HepG2 (cell line): ENCODE results near the gene DNAJC5. TPM values are rescaled to one million over a fixed set of nuclear protein-coding genes. Genes with fewer than 3 reads are reported as not detected.

ENCODE experiments used
- AGO1 ChIP-seq: fragments of 200-400 bp; formaldehyde crosslinking; IDR thresholded peaks from 2 replicates; pipeline ENCODE4 v1.6.1; 2017; ENCODE audit warnings: mild to moderate bottlenecking, low read depth, low read length, moderate library complexity; ENCODE audit not compliant: poor library complexity, severe bottlenecking
- EP300 ChIP-seq, 3 experiments: sonication (generic) in 1 of 3; formaldehyde crosslinking in 1 of 3; IDR thresholded peaks; 2 replicates each; pipeline versions ENCODE4 v1.5.1 to v1.6.1; 2011 to 2020; ENCODE audit warnings: low read depth in 2 of 3, low read length in 2 of 3, borderline replicate concordance in 1 of 3, improper control_type of control experiment in 1 of 3, mild to moderate bottlenecking in 1 of 3, missing genetic modification reagents in 1 of 3, moderate library complexity in 1 of 3
- GLI4 ChIP-seq: sonication (generic); formaldehyde crosslinking; IDR thresholded peaks from 2 replicates; pipeline ENCODE4 v1.5.1; 2020; ENCODE audit warnings: missing genetic modification reagents, mild to moderate bottlenecking, moderate library complexity, borderline replicate concordance
- HES4 ChIP-seq: sonication (generic); formaldehyde crosslinking; IDR thresholded peaks from 2 replicates; pipeline ENCODE4 v1.9.0; 2021; ENCODE audit warnings: mild to moderate bottlenecking, missing genetic modification reagents, borderline replicate concordance
- MEIS2 ChIP-seq: sonication (generic); formaldehyde crosslinking; IDR thresholded peaks from 2 replicates; pipeline ENCODE4 v1.9.0; 2021; ENCODE audit warnings: mild to moderate bottlenecking, missing genetic modification reagents
- NCOA1 ChIP-seq: sonication (generic); formaldehyde crosslinking; IDR thresholded peaks from 2 replicates; pipeline ENCODE4 v1.9.0; 2021; ENCODE audit warnings: missing genetic modification reagents
- PHF5A ChIP-seq: IDR thresholded peaks from one replicate; pipeline ENCODE4 v1.6.1; 2018; ENCODE audit warnings: low read depth, missing genetic modification reagents; ENCODE audit not compliant: unreplicated experiment
- SP1 ChIP-seq, 2 experiments: fragments of 450-650 bp in 1 of 2; sonication (generic) in 1 of 2; formaldehyde crosslinking in 1 of 2; IDR thresholded peaks; 2 replicates each; pipeline versions ENCODE4 v1.4.0 to v1.6.1; 2016 to 2020; ENCODE audit warnings: missing genetic modification reagents in 1 of 2
- SRY ChIP-seq: sonication (generic); formaldehyde crosslinking; IDR thresholded peaks from 2 replicates; pipeline ENCODE4 v1.8.0; 2022; ENCODE audit warnings: mild to moderate bottlenecking, missing genetic modification reagents
- TBP ChIP-seq: sonication (generic); formaldehyde crosslinking; IDR thresholded peaks from 2 replicates; pipeline ENCODE4 v1.5.0; 2020; ENCODE audit warnings: missing genetic modification reagents
- ZNF143 ChIP-seq: sonication (generic); formaldehyde crosslinking; IDR thresholded peaks from 2 replicates; pipeline ENCODE4 v1.4.0; 2020; ENCODE audit warnings: missing genetic modification reagents
- ZNF432 ChIP-seq: sonication (generic); formaldehyde crosslinking; IDR thresholded peaks from 2 replicates; pipeline ENCODE4 v1.5.0; 2020; ENCODE audit warnings: missing genetic modification reagents, mild to moderate bottlenecking, borderline replicate concordance
- ZNF572 ChIP-seq: sonication (generic); formaldehyde crosslinking; IDR thresholded peaks from 2 replicates; pipeline ENCODE4 v1.5.1; 2020; ENCODE audit warnings: mild to moderate bottlenecking, missing genetic modification reagents
- ZNF75D ChIP-seq: sonication (generic); formaldehyde crosslinking; IDR thresholded peaks from 2 replicates; pipeline ENCODE4 v1.8.1; 2023; ENCODE audit warnings: missing genetic modification reagents, mild to moderate bottlenecking, borderline replicate concordance
- ZNF768 ChIP-seq: sonication (generic); formaldehyde crosslinking; IDR thresholded peaks from 2 replicates; pipeline ENCODE4 v1.4.0; 2020; ENCODE audit warnings: missing genetic modification reagents
- ZSCAN21 ChIP-seq: sonication (generic); formaldehyde crosslinking; IDR thresholded peaks from 2 replicates; pipeline ENCODE4 v1.8.0; 2022; ENCODE audit warnings: mild to moderate bottlenecking, missing genetic modification reagents, moderate library complexity, borderline replicate concordance
- polyA plus RNA-seq, 8 experiments: library from polyadenylated mRNA; depleted of rRNA in 3 of 8; stranded (reverse) in 7 of 8; unstranded in 1 of 8; fragments of >200 nt; fragmentation: Illumina TruSeq in 4 of 8; extraction: Trizol in 4 of 8; gene quantifications; 2 replicates each; pipeline versions ENCODE4 v1.2.1 to v1.2.3, GENCODE V29; 2011 to 2016; ENCODE audit warnings: low read depth in 4 of 8, missing spikeins in 1 of 8, mixed read lengths in 1 of 8; ENCODE audit not compliant: insufficient read depth in 1 of 8
- total RNA-seq, 5 experiments: library from RNA; depleted of rRNA; stranded (reverse); fragments of >200 nt; fragmentation: Illumina TruSeq; extraction: Trizol; gene quantifications; 2 replicates each; pipeline ENCODE4 v1.2.3, GENCODE V29; 2016; ENCODE audit warnings: low read depth in 1 of 5
- TF ChIP-seq, protein P1 (sequence below): sonication (generic); formaldehyde crosslinking; IDR thresholded peaks from 2 replicates; pipeline ENCODE4 v1.5.1; 2020; ENCODE audit warnings: missing genetic modification reagents, mild to moderate bottlenecking, borderline replicate concordance
- TF ChIP-seq, protein P2 (sequence below): sonication (generic); formaldehyde crosslinking; IDR thresholded peaks from 2 replicates; pipeline ENCODE4 v1.5.0; 2020; ENCODE audit warnings: mild to moderate bottlenecking, missing genetic modification reagents
- TF ChIP-seq, protein P3 (sequence below): sonication (generic); formaldehyde crosslinking; IDR thresholded peaks from 2 replicates; pipeline ENCODE4 v1.8.1; 2023; ENCODE audit warnings: missing genetic modification reagents, inconsistent platforms, borderline replicate concordance
- TF ChIP-seq, protein P4 (sequence below): sonication (generic); formaldehyde crosslinking; IDR thresholded peaks from 2 replicates; pipeline ENCODE4 v1.5.0; 2020; ENCODE audit warnings: mild to moderate bottlenecking, missing genetic modification reagents

Gene DNAJC5
- total and polyA plus RNA-seq, 2 of the 13 experiments (the other 11 are each of a cell fraction or from before 2014, with no cell fraction given): 42.8 to 64.5 TPM

DNA sequence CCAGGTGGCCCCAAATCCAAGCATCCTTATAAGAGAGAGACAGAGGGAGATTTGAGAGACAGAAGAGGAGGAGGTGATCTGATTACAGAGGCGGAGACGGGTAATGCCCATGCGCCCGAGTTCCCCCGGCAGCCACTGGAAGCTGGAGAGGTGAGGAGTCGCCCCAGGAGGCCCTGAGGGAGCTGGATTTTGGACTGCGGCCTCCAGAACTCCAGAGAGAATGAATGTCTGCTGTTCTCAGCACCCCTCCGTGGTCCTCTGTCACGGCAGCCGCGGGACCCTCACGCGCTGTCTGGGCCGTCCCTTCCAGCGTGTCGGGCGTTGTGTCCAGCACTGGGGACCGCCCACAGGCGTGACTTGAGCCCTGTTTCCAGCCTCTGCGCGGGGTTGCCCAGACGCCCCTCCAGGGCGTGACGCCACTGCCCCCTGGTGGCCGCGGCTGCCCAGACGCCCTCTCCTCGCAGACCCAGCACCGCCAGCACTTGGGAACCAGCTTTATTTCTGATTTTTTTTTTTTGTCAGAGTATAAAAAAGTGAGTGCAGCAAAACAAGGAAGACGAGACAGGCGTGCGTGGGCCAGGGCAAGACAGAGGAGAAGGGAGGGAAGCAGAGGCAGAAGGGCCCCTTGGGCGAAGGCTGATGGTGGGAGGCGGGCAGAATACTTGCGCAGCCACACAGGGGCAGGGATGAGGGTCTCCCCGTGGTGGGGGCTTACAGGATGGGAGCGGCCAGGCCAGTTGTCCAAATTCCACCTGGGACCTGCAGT, 78.9 kb downstream of the DNAJC5 start (continued):
- TF ChIP-seq, protein P1, sequence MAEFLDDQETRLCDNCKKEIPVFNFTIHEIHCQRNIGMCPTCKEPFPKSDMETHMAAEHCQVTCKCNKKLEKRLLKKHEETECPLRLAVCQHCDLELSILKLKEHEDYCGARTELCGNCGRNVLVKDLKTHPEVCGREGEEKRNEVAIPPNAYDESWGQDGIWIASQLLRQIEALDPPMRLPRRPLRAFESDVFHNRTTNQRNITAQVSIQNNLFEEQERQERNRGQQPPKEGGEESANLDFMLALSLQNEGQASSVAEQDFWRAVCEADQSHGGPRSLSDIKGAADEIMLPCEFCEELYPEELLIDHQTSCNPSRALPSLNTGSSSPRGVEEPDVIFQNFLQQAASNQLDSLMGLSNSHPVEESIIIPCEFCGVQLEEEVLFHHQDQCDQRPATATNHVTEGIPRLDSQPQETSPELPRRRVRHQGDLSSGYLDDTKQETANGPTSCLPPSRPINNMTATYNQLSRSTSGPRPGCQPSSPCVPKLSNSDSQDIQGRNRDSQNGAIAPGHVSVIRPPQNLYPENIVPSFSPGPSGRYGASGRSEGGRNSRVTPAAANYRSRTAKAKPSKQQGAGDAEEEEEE (CRISPR knock-in tag): no peak; the same call in 1 of the 2 replicates
- TF ChIP-seq ZSCAN21: 0 out of 2 replicates have a peak, but pooled peaks have one; percentile 29
- TF ChIP-seq ZNF572 (CRISPR knock-in tag): peak; percentile 85; the same call in 1 of the 2 replicates
- TF ChIP-seq NCOA1 (CRISPR knock-in tag): peak; percentile 89
- TF ChIP-seq SRY (CRISPR knock-in tag): no peak
- peak in 1 of 2 experiments; percentile 52; a peak in 1 of 4 replicates for TF ChIP-seq EP300 (IDR thresholded peaks at IDR 0.05; ENCODE audit: low read depth in 2 of 2, low read length in 2 of 2)
- TF ChIP-seq EP300 (CRISPR knock-in tag; IDR thresholded peaks at IDR 0.05; ENCODE audit: borderline replicate concordance): peak; percentile 41; the same call in 1 of the 2 replicates
- peak; percentile 84 for TF ChIP-seq ZNF768
- TF ChIP-seq MEIS2 (CRISPR knock-in tag): peak; percentile 90
- peak; percentile 61 for TF ChIP-seq PHF5A (CRISPR knock-in tag)
- TF ChIP-seq, protein P2, sequence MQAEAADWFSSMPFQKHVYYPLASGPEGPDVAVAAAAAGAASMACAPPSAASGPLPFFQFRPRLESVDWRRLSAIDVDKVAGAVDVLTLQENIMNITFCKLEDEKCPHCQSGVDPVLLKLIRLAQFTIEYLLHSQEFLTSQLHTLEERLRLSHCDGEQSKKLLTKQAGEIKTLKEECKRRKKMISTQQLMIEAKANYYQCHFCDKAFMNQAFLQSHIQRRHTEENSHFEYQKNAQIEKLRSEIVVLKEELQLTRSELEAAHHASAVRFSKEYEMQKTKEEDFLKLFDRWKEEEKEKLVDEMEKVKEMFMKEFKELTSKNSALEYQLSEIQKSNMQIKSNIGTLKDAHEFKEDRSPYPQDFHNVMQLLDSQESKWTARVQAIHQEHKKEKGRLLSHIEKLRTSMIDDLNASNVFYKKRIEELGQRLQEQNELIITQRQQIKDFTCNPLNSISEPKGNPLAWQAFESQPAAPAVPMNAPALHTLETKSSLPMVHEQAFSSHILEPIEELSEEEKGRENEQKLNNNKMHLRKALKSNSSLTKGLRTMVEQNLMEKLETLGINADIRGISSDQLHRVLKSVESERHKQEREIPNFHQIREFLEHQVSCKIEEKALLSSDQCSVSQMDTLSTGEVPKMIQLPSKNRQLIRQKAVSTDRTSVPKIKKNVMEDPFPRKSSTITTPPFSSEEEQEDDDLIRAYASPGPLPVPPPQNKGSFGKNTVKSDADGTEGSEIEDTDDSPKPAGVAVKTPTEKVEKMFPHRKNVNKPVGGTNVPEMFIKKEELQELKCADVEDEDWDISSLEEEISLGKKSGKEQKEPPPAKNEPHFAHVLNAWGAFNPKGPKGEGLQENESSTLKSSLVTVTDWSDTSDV (CRISPR knock-in tag): peak; percentile 33; the same call in 1 of the 2 replicates
- peak; percentile 91 for TF ChIP-seq AGO1
- TF ChIP-seq HES4 (CRISPR knock-in tag): peak; percentile 17
- no peak for TF ChIP-seq SP1 (IDR thresholded peaks at IDR 0.05)
- TF ChIP-seq SP1 (CRISPR knock-in tag; IDR thresholded peaks at IDR 0.05): peak; percentile 90
- TF ChIP-seq, protein P3, sequence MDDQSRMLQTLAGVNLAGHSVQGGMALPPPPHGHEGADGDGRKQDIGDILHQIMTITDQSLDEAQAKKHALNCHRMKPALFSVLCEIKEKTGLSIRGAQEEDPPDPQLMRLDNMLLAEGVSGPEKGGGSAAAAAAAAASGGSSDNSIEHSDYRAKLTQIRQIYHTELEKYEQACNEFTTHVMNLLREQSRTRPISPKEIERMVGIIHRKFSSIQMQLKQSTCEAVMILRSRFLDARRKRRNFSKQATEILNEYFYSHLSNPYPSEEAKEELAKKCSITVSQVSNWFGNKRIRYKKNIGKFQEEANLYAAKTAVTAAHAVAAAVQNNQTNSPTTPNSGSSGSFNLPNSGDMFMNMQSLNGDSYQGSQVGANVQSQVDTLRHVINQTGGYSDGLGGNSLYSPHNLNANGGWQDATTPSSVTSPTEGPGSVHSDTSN (CRISPR knock-in tag): 0 out of 2 replicates have a peak, but pooled peaks have one; percentile 53
- 0 out of 2 replicates have a peak, but pooled peaks have one; percentile 94 for TF ChIP-seq TBP (CRISPR knock-in tag)
- TF ChIP-seq GLI4 (CRISPR knock-in tag): no peak
- peak; percentile 71; the same call in 1 of the 2 replicates for TF ChIP-seq ZNF143 (CRISPR knock-in tag)
- TF ChIP-seq ZNF75D (CRISPR knock-in tag): no peak
- TF ChIP-seq ZNF432 (CRISPR knock-in tag): no peak
- TF ChIP-seq, protein P4, sequence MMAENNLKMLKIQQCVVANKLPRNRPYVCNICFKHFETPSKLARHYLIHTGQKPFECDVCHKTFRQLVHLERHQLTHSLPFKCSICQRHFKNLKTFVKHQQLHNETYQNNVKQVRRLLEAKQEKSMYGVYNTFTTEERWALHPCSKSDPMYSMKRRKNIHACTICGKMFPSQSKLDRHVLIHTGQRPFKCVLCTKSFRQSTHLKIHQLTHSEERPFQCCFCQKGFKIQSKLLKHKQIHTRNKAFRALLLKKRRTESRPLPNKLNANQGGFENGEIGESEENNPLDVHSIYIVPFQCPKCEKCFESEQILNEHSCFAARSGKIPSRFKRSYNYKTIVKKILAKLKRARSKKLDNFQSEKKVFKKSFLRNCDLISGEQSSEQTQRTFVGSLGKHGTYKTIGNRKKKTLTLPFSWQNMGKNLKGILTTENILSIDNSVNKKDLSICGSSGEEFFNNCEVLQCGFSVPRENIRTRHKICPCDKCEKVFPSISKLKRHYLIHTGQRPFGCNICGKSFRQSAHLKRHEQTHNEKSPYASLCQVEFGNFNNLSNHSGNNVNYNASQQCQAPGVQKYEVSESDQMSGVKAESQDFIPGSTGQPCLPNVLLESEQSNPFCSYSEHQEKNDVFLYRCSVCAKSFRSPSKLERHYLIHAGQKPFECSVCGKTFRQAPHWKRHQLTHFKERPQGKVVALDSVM (CRISPR knock-in tag): peak; percentile 82
